ENCODE measurements around the gene PTPRN2.
A peak's percentile ranks its signal among the peaks of the same experiment; 100 is the strongest.
"Not testable (repeated sequence)": the region's sequence is repeated elsewhere in the genome, so short reads cannot be mapped to it uniquely, and the experiment has no call there.

PTPRN2 gene

DNA sequence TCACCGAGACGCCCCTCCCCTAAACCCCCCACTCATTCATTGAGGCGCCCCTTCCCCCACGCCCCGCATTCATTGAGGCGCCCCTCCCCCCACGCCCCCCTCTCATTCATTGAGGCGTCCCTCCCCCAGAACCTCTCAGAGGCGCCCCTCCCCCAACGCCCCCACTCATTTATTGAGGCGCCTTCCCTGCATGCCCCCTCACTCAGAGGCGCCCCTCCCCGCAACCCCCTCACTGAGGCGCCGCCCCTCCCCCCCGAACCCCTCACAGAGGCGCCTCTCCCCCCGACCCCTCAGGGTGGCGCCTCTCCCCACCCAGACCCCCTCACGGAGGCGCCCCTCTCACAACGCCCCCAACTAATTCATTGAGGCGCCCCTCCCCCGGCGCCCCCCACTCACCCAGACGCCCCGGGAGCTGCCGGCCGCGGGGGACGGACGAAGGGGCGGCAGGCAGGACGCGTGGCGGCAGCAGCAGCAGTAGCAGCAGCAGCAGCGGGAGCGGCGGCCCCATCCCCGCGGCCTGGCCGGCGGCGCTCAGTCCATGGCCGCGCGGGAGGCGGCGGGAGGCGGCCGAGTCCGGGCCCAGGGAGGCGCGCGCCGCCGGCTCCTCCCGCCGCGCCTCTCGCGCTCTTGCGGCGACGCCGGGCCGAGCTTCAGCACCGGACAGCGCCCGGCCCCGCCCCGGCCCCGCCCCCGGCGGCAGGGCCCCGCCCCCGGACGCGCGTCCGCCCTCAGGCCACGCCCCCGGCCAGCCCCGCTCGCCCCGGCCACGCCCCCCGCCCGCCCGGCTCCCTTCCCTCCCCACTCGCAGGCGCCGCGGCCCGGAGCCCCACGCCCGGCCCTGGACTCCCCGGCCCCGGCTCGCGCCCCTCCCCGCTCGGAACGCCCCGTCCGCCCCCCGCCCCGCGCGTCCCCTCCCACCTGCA is at the start of gene PTPRN2:
Gene PTPRN2, minus strand, starts transcription at position 662 of the 923 bp plus-strand sequence.
- DNase-seq (ENCODE audit: low read depth in 2 of 2, low spot score in 1 of 2) = peak; percentile 8 to 12

DNA sequence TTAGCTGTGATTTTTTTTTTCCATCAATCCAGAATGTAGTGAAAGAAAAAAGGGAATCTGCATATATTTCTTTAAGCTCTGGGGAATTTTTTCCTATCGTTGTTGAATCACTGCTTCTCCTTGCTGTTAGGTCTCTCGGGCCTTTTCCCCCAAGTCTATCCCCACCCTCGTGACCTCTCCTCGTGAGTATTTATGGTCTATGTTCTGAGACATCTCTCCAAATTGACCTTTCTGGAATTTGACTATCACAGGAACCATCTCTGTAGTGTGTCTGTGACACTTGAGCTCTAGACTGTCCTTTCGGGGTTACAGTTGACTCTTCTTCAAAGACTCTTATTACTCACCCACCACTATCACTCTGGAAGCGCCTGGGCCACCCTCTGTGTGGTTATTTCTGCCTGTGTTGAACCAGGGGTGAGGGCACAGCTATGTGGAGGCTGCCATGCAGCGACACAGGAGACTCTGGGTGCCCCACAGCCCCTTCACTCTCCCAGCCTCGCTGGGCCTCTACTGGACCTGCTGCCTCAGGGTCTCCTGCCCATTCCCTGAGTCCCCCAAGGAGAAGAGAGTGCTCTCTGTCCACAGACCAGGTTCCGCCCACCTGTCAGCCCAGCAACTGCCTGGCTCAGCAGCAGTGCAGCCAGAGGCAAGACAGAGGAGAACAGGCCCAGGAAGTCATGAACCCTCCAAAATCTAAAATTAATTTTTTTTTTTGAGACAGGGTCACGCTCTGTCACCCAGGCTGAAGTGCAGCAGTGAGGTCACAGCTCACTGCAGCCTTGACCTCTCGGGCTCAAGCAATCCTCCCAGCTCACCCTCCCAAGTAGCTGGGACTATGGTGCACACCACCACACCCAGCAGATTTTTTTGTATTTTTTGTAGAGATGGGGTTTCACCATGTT is 45.7 kb upstream of the PTPRN2 start:
- no peak for DNase-seq (ENCODE audit: low read depth in 2 of 2, low spot score in 1 of 2)

DNA sequence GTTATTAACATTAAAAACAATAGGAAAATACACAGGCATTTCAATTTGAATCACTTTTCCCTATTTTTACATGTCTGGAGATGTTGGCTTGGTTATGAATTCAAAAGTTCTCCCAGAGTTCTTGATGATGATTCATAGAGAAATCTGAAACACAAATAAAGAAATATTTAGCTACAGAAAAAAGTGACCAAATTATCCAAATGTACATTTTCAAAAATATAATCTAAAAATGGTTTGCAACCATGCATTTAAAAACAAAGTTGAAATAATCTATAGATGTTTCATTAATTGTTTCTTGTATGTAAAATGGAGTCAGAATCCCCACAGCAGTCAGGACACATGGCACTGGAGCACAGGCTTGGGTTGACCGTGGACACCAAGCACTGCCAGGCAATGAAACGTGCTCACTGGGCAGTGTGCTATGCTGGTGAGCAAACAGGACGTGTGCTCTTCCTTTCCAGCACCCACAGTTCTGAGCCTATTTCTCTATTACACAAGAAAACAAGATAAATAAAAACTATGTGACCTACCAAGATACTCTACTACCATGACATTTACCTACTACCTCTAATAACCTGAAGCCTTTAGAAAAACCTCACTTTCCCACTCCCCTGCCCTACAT is 44.1 kb upstream of the PTPRN2 start:
- DNase-seq (ENCODE audit: low read depth in 2 of 2, low spot score in 1 of 2) = no peak

DNA sequence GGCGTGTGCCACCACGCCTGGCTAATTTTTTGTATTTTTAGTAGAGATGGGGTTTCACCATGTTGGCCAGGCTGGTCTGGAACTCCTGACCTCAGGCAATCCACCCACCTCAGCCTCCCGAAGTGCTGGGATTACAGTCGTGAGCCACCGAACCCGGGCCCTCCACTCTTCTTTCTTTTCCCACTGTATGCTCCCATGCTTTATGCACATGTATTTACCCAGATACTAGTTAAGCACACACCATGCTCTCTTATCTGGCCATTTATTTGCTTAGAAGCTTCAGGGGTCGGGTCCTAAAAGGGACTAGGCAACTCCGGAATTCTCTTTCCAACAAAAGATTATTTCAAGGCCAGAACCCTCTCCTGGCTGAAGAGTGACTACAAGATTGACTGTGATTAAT is 38.7 kb upstream of the PTPRN2 start:
- not testable (repeated sequence) for DNase-seq (ENCODE audit: low read depth in 2 of 2, low spot score in 1 of 2)

DNA sequence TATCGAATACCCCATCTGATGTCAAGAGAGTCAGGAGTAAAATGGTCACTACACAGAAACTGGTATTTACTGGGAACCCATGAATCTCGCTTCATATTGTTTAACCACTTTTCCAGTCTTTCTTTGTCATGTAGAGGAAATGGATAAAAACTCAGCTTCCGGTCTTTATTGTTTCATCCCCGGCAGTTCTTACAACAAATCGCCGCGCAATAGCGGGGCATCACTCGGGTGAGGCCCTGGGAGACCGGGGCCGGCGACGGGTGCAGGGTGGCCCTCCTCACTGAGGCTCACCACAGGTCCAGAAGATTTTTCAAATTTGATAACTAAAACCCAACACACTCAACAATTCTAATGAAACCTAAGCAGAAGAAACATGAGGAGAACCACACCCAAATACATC is 35.6 kb upstream of the PTPRN2 start:
- DNase-seq (ENCODE audit: low read depth in 2 of 2, low spot score in 1 of 2) = no peak

DNA sequence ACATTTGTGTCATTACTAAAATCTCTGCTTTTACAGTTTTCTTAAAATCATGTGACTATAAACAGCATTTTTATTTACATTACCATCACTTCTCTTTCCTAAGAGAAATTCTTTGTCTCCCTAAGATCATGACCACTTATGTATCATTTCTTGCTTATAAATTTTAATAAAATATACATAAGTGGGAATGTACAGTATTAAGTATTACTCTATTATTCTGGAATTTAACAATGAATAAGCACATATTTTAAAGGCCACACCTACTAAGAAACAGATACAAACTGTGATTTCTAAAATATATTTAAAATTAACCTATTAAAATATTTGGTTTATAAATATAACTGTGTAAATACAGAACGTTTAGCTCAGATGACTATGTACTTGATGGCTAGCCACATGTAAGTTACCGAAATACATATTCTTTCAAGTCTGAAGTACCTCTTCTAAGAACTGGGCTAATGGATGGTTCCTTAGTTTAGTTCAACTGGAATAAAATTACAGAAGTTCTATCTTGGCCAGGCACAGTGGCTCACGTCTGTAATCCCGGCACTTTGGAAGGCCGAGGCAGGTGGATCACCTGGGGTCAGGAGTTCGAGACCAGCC is 33.3 kb upstream of the PTPRN2 start:
- no peak for DNase-seq (ENCODE audit: low read depth in 2 of 2, low spot score in 1 of 2)

DNA sequence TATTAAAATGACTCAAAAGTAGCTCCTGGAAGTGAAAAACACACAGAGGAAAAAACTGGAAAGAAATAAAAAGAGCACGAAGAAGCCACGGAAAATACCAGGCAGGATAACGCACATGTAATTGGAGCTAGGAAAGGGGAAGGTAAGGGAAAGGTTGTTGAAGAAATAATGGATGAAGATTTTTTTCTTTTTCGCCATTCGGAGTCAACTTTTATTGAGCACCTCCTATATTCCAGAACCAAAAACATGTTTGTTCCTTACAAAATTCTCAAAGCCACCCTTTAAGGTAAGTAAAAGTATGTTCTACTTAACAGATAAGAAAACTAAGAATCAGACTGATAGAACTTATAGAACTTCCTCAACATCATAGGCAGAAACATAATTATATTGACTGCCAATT is 32.8 kb upstream of the PTPRN2 start:
- no peak for DNase-seq (ENCODE audit: low read depth in 2 of 2, low spot score in 1 of 2)

DNA sequence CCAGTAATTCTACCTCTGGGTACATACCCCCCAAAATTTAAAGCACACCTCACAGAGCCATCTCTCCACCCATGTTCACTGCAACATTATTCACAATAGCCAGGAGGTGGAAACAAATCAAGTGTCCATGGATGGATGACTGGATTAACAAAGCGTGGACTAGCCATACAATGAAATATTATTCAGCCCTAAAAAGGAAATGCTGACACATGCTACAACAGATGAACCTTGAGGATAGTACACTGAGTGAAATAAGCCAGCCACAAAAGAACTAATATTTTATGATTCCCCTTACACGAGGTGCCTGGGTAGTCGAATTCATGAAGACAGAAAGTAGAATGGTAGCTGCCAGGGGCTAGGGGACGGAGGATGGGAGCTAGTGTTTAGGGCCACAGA is 31.1 kb upstream of the PTPRN2 start:
- no peak for DNase-seq (ENCODE audit: low read depth in 2 of 2, low spot score in 1 of 2)

DNA sequence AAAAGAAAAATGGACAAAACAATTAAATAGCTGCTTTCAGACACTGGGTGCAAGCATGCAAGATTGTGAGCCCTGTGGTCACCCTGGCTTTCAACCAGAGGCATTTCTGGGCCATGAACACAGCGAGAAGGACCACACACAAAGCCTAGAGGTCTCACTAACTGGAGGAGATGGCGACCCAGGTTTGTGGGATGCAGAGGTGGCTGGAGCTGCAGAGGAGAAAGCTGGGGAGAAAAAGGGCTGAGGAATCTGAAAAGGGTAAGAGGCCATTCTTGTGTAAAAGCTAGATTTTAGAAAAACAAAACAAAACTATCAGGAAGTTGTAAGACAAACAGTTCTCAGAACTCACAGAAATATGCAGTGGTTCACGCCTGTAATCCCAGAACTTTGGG is 30.1 kb upstream of the PTPRN2 start:
- no peak for DNase-seq (ENCODE audit: low read depth in 2 of 2, low spot score in 1 of 2)

DNA sequence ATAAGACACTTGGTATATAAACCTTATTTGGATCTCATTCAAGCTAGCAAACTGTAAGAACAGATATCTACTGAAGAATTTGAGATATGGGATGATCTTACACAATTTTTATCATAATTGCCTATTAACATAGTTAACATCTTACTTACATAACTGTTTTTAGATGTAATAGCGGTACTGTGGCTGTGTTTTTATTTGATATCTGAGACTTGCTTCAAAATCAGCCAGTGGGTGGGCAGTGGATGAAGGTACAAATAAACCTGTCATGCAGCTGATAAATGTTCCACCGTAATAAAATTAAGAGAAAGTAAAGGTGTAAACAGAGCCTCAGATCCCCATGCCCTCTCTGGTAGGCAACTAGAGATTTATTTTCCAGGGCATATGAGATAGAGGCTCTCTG is 28.4 kb upstream of the PTPRN2 start:
- DNase-seq (ENCODE audit: low read depth in 2 of 2, low spot score in 1 of 2) = no peak

DNA sequence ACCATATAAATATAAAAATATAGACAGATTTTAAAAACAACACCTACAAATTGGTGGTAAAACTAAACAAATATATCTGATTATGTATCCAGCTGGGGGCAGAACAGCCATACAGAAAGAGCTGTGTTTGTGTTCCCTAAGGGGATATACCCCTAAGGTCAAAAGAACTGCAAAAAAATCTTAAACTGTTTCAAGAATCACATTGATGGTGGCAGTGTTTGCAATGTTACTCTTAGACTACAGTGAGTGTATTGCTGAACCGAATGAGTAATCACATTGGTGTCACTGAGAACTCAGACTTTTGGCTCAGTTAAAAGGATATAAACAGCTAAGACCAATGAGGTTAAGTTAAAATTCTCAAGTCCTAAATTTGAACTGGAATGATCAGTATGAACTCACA is 27.1 kb upstream of the PTPRN2 start:
- DNase-seq (ENCODE audit: low read depth in 2 of 2, low spot score in 1 of 2) = no peak

DNA sequence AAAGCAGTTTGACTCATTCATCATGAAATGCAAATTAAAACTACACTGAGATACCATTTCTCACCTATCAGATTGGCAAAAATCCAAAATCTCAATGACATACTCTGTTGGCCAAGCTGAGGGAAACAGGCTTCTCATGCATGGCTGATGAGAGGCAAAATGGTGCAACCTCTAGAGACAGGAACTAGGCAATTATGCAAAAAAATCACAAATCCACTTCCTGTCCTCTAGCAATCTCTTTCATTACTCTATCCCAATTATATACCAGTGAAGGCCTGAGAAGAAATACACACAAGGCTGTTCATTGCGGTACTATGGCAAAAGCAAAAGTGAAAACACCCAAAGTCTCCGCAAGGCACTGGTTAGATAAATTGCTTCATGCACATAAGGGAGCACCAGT is 25.9 kb upstream of the PTPRN2 start:
- DNase-seq (ENCODE audit: low read depth in 2 of 2, low spot score in 1 of 2) = no peak

DNA sequence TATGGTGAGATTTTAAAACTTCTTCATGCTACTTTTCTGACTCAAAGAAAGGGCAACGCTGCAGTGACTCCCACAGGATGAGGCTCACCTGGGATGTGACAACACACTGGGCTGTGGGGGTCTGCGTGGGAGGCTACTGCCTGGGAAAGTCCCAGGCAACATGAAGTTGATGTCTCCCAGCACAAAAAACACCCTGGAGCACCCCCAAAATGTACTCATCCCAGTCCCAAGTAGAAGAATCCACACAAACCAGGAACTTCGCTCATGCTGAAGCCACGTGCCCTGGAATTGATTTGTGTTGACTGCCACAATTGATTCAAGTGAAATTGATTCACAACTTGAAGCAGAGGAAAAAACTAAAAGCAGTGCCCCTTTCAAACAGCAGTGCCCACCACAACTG is 24.9 kb upstream of the PTPRN2 start:
- no peak for DNase-seq (ENCODE audit: low read depth in 2 of 2, low spot score in 1 of 2)

DNA sequence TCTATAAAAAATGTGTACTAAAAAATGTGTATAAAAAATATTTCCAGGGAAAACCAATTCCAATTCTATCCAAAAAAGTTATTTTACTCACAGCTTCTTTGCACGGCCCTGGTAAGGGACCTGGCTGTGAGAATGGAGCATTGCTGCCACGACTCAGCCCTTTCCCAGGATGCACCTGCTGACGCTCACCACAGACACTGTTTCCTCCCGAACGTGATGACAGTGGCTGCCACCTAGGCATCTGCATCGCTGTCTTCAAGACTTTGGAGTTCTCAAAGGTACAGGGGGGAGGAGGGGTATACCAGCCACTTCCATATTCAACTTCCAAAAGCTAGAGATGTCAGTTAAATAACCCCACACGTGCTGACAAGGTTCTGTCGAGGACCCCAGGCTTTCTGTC is 23.9 kb upstream of the PTPRN2 start:
- DNase-seq (ENCODE audit: low read depth in 2 of 2, low spot score in 1 of 2) = no peak

DNA sequence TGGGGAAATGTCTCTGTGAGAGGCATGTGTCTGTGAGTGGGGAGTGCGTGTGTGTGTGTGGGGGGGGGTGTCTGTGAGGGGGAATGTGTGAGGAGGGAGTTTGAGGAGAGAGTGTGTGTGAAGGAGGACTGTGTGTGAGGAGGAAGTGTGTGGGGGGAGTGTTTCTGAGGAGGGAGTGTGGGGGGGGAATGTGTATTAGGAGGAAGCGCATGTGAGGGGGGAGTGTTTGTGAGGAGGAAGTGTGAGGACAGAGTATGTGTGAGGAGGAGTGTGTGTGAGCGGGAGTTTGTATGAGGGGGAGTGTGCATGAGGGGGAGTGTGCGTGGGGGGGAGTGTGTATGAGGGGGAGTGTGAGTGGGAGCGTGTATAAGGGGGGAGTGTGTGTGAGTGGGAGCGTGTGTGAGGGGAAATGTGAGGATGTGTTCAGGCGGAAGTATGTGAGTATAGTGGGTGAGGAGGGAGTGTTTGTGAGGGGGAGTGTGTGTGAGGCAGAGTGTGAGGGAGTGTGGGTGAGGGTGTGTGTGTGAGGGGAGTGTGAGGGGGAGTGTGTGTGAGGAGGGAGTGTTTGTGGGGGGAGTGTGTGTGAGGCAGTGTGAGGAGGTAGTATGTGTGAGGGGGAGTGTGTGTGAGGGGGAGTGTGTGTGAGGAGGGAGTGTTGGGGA is 21.8 kb upstream of the PTPRN2 start:
- no peak for DNase-seq (ENCODE audit: low read depth in 2 of 2, low spot score in 1 of 2)

DNA sequence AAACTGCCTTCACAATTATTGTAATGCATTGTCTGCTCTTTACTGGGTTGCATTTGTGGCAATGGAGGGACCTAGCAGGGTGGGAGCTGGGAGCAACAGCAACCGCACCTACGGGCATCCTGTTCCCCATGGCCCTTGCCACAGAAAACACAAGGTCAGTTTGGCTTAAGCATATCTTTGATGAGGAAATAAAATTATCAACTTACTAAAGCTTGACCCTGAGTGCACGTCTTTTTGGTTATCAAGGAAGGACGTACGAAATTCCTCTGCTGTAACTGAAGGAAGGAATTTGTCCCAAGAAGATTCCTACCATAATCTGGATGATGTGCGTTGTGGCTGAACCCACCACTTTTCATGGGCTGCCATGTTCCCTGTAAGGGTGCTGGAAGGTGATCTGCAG is 19.9 kb upstream of the PTPRN2 start:
- DNase-seq (ENCODE audit: low read depth in 2 of 2, low spot score in 1 of 2) = no peak

DNA sequence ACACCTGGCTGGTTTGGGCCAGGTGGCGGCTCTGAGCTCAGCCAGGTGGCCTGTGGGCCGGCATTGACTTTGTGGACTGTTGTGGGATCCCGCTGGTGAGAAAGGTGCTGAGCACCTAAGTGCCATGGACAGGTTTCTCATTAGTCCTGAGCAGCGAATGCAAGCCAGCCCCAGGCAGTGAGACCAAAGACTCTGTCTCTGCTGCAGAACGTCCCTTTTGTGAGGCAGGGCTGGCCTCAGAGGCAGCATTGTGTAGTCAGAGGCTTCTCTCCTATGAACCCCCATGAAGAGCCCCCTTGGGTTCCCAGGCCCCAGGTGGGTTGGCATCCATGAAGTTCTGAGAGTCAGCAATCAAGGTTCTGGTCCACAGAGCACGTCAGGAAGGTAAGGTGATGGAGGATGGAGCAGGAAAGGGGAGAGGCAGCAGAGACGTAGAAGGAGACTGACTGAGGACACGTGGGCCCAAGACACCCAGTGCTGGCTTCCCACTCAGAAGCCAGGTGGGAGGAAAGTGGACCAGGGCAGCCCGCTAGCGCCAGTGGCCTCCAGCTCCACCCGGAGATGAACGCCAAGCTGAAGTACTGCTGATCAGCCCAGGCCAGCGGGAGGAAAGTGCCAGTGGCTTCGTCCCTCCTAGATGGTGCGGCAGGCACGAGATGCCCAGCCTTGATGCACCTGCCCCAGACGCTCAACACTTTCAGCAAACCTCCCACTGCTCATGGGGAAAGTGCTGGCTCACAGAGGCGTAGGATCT is 19.2 kb upstream of the PTPRN2 start:
- DNase-seq (ENCODE audit: low read depth in 2 of 2, low spot score in 1 of 2) = no peak

DNA sequence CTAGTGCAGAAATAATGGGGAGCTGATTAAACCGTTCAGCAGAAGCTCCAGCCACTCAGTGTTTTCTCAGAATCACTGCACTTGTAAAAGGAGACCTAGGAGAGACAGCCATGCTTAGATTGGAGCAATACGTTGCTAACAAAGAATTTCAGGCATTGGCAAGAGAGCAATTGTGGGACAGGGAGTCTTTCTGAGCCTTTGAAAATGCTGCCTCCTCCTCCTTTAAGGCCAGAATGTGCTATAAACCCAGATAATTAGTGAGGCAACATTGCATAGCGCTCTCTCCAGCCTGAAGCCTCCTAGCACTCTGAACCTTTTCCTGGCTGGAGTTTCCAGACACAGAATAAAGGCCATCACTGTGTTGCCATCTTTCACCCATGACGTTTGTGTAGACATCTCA is 18.5 kb upstream of the PTPRN2 start:
- no peak for DNase-seq (ENCODE audit: low read depth in 2 of 2, low spot score in 1 of 2)

DNA sequence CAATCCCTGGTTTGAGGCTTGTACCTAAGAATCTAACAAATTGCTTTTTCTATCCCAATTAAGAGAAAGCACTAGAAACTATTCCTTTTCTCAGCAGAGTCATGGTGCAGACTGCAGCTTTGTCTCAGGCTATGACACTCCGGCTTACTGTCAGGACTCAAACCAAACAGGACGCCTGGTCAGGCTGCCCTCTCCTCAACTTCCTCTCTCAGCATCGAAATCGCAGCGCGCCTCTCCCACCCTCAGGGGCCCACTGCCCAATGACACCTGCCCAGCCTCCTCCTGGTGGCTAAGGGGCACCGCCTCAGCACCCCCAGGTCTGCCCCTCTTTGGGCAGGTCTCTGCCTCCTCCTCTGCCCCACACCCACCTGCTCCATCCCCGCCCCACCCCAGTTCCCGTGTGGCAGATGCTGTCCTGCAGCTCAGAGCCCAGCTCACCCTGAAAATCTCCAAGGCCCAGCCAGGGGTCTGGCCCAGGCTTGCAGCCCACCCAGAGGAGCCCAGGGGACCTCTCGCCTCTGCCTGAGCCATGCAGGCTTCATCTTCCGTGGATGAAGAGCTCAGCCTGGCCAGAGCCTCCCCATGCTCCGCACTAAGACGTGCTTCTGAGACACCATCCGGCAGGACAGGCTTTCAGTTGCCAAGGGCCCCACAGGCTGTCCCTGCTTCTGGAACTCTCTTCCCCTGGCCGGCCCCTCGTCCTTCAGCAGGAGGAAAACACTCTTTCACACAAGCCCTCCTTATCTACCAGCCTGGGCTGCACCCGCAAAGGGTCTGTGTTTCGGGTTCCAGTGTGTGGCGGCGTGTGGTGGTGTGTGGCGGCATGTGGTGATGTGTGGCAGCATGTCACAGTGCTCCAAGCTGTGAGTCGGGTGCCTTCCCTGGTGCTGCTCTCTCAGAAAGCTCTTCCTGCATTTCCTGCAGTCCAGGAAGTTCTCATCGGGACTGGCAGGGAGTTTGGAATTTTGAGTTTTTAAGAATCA is 16.4 kb upstream of the PTPRN2 start:
- DNase-seq (ENCODE audit: low read depth in 2 of 2, low spot score in 1 of 2) = no peak

Data from stimulated activated CD8-positive, alpha-beta memory T cell treated with anti-CD3 and anti-CD28 coated beads, Interleukin-4, amount 100 ng/mL, for 4 hours (primary cell).